ENCODE data around the gene KLHL22. TPM values are rescaled to one million over a fixed set of nuclear protein-coding genes. Genes with fewer than 3 reads are reported as not detected.
A peak's percentile ranks its signal among the peaks of the same experiment; 100 is the strongest.
"Not testable (repeated sequence)": the region's sequence is repeated elsewhere in the genome, so short reads cannot be mapped to it uniquely, and the experiment has no call there.

KLHL22 gene
- total and polyA plus RNA-seq, 2 donors (not counting 1 experiment from before 2014, with no cell fraction given) = 17.4 to 35.3 TPM

DNA sequence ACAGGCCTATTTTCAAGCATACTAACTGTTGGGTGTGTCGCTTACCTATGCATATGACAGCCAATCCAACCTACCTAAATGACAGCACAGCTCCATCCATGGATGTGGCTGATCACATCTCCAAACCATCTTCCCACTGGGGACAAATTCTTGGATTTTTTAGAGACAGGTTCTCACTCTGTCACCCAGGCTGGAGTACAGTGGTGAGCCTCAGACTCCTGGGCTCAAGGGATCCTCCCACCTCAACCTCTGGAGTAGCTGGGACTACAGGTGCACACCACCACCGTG, 76.0 kb downstream of the KLHL22 start:
- Histone ChIP-seq H3K9me3 (ENCODE audit: control insufficient read depth, insufficient read depth, low read depth, low read length) (no peaks in the 10 kb centered on the region), H3K4me3 (replicated peaks in 1 of 4; ENCODE audit: control extremely low read depth in 1 of 4, insufficient read depth in 1 of 4, low read depth in 3 of 4, low read length in 4 of 4) (no peak overlapping the region)

GRCh38 chr22:20418211-20418788, 77.3 kb downstream of the KLHL22 start:
- no peaks in the 10 kb centered on the region for H3K9me3 ChIP-seq (ENCODE audit: control insufficient read depth, insufficient read depth, low read depth, low read length)
- H4K20me1 ChIP-seq (ENCODE audit: control insufficient read depth, extremely low read depth, insufficient read depth, low read length) = no peaks in the 10 kb centered on the region
- H3K4me1 ChIP-seq (ENCODE audit: control insufficient read depth, extremely low read depth, insufficient read depth, low read length) = peaks cover 7% of the 10 kb centered on the region
- H3K4me2 ChIP-seq (ENCODE audit: extremely low read depth, insufficient read depth, low read length) = peak overlapping the region; percentile 69
- no peaks in the 10 kb centered on the region for H3K79me2 ChIP-seq (ENCODE audit: control insufficient read depth, insufficient read depth, low read length)
- peak overlapping the region; percentile 52 for H3K9ac ChIP-seq (ENCODE audit: insufficient read depth, low read length)
- peak overlapping the region; percentile 39 for H3K27ac ChIP-seq (ENCODE audit: insufficient read depth, low read length)
- H3K4me3 ChIP-seq (replicated peaks in 1 of 4; ENCODE audit: control extremely low read depth in 1 of 4, insufficient read depth in 1 of 4, low read depth in 3 of 4, low read length in 4 of 4) = peak overlapping the region; percentile 39 to 50 (median 46)
- peak; percentile 75 to 84 for DNase-seq (ENCODE audit: low read depth in 2 of 2)
- H2AFZ ChIP-seq (ENCODE audit: low read length) = peak overlapping the region; percentile 80
- H3K27me3 ChIP-seq (ENCODE audit: control insufficient read depth, insufficient read depth, low read length) = no peaks in the 10 kb centered on the region
- H3K36me3 ChIP-seq (ENCODE audit: control insufficient read depth, insufficient read depth, low read length) = peaks cover 1% of the 10 kb centered on the region
- TF ChIP-seq, protein P1, sequence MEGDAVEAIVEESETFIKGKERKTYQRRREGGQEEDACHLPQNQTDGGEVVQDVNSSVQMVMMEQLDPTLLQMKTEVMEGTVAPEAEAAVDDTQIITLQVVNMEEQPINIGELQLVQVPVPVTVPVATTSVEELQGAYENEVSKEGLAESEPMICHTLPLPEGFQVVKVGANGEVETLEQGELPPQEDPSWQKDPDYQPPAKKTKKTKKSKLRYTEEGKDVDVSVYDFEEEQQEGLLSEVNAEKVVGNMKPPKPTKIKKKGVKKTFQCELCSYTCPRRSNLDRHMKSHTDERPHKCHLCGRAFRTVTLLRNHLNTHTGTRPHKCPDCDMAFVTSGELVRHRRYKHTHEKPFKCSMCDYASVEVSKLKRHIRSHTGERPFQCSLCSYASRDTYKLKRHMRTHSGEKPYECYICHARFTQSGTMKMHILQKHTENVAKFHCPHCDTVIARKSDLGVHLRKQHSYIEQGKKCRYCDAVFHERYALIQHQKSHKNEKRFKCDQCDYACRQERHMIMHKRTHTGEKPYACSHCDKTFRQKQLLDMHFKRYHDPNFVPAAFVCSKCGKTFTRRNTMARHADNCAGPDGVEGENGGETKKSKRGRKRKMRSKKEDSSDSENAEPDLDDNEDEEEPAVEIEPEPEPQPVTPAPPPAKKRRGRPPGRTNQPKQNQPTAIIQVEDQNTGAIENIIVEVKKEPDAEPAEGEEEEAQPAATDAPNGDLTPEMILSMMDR (conservative IDR thresholded peaks at IDR 0.05 in 1 of 2, IDR thresholded peaks at IDR 0.05 in 1 of 2; ENCODE audit: low read depth in 1 of 2, low read length in 2 of 2) = peak; percentile 82 to 84
- no peak for TF ChIP-seq EZH2 (IDR thresholded peaks at IDR 0.05; ENCODE audit: low read length, missing control alignments)

More for the DNA sequence above, 76.0 kb downstream of the KLHL22 start:
- Histone ChIP-seq H3K27me3 (ENCODE audit: control insufficient read depth, insufficient read depth, low read length) (no peaks in the 10 kb centered on the region), H2AFZ (ENCODE audit: low read length) (no peak overlapping the region), H4K20me1 (ENCODE audit: control insufficient read depth, extremely low read depth, insufficient read depth, low read length) (no peaks in the 10 kb centered on the region), H3K79me2 (ENCODE audit: control insufficient read depth, insufficient read depth, low read length) (no peaks in the 10 kb centered on the region), H3K27ac (ENCODE audit: insufficient read depth, low read length) (no peak overlapping the region), H3K4me1 (ENCODE audit: control insufficient read depth, extremely low read depth, insufficient read depth, low read length) (peaks cover 14% of the 10 kb centered on the region), H3K36me3 (ENCODE audit: control insufficient read depth, insufficient read depth, low read length) (peaks cover 2% of the 10 kb centered on the region), H3K4me2 (ENCODE audit: extremely low read depth, insufficient read depth, low read length) (no peak overlapping the region), H3K9ac (ENCODE audit: insufficient read depth, low read length) (no peak overlapping the region)
- TF ChIP-seq, protein P1 (conservative IDR thresholded peaks at IDR 0.05 in 1 of 2, IDR thresholded peaks at IDR 0.05 in 1 of 2; ENCODE audit: low read depth in 1 of 2, low read length in 2 of 2) = no peak
- TF ChIP-seq EZH2 (IDR thresholded peaks at IDR 0.05; ENCODE audit: low read length, missing control alignments) = no peak
- no peak for DNase-seq (ENCODE audit: low read depth in 2 of 2)

GRCh38 chr22:20415699-20416098, 79.9 kb downstream of the KLHL22 start:
- H2AFZ ChIP-seq (ENCODE audit: low read length); DNase-seq (ENCODE audit: low read depth in 2 of 2); H3K4me2 ChIP-seq (ENCODE audit: extremely low read depth, insufficient read depth, low read length); H4K20me1 ChIP-seq (ENCODE audit: control insufficient read depth, extremely low read depth, insufficient read depth, low read length); H3K27me3 ChIP-seq (ENCODE audit: control insufficient read depth, insufficient read depth, low read length); H3K4me1 ChIP-seq (ENCODE audit: control insufficient read depth, extremely low read depth, insufficient read depth, low read length); H3K9me3 ChIP-seq (ENCODE audit: control insufficient read depth, insufficient read depth, low read depth, low read length); H3K9ac ChIP-seq (ENCODE audit: insufficient read depth, low read length); H3K36me3 ChIP-seq (ENCODE audit: control insufficient read depth, insufficient read depth, low read length); H3K27ac ChIP-seq (ENCODE audit: insufficient read depth, low read length); H3K79me2 ChIP-seq (ENCODE audit: control insufficient read depth, insufficient read depth, low read length); H3K4me3 ChIP-seq (replicated peaks in 1 of 4; ENCODE audit: control extremely low read depth in 1 of 4, insufficient read depth in 1 of 4, low read depth in 3 of 4, low read length in 4 of 4): not testable (repeated sequence)

GRCh38 chr22:20415241-20415640, 80.4 kb downstream of the KLHL22 start:
- not testable (repeated sequence) for H3K9ac ChIP-seq (ENCODE audit: insufficient read depth, low read length); H3K79me2 ChIP-seq (ENCODE audit: control insufficient read depth, insufficient read depth, low read length); H3K4me1 ChIP-seq (ENCODE audit: control insufficient read depth, extremely low read depth, insufficient read depth, low read length); H3K36me3 ChIP-seq (ENCODE audit: control insufficient read depth, insufficient read depth, low read length); H2AFZ ChIP-seq (ENCODE audit: low read length); H3K9me3 ChIP-seq (ENCODE audit: control insufficient read depth, insufficient read depth, low read depth, low read length); H3K27me3 ChIP-seq (ENCODE audit: control insufficient read depth, insufficient read depth, low read length); H3K4me3 ChIP-seq (replicated peaks in 1 of 4; ENCODE audit: control extremely low read depth in 1 of 4, insufficient read depth in 1 of 4, low read depth in 3 of 4, low read length in 4 of 4); DNase-seq (ENCODE audit: low read depth in 2 of 2); H4K20me1 ChIP-seq (ENCODE audit: control insufficient read depth, extremely low read depth, insufficient read depth, low read length); H3K27ac ChIP-seq (ENCODE audit: insufficient read depth, low read length); H3K4me2 ChIP-seq (ENCODE audit: extremely low read depth, insufficient read depth, low read length)
